Endothelial cell of umbilical vein (primary cell): Measurements from ENCODE around the gene CALD1. TPM values are rescaled to one million over a fixed set of nuclear protein-coding genes. Genes with fewer than 3 reads are reported as not detected.
A peak's percentile ranks its signal among the peaks of the same experiment; 100 is the strongest.

Experiments
- BruUV-seq: library from RNA; stranded (reverse); fragments of 400-500 nt; replicated peaks from 2 replicates; lab custom pipeline; 2021; lab: Mats Ljungman, UMichigan
- CTCF ChIA-PET: fragments of 300-600, 350-600 bp; sonication (Branson Sonifier 250); formaldehyde crosslinking; loops from one replicate; lab custom pipeline; 2021; ENCODE audit warnings: antibody characterized with exemption, inconsistent platforms; lab: Charles Lee
- POLR2A ChIA-PET: fragments of 300-600, 350-600 bp; sonication (Branson Sonifier 250); formaldehyde crosslinking; loops from one replicate; lab custom pipeline; 2021; ENCODE audit warnings: antibody characterized with exemption, inconsistent platforms; lab: Charles Lee
- DNase-seq: peaks from one replicate; pipeline ENCODE4 v3.0.0-alpha.2; 2011; ENCODE audit warnings: low read depth, low spot score
- FAIRE-seq: peaks from 2 replicates; lab custom pipeline; 2011; peaks lifted over from hg19 to GRCh38; lab: Jason Lieb, UNC
- H2AFZ ChIP-seq: 2 replicates; pipeline ENCODE4 v1.6.0; 2012; ENCODE audit warnings: low read depth, low read length, control low read depth, inconsistent platforms
- H3K27ac ChIP-seq: 2 replicates; pipeline ENCODE4 v1.5.1; 2011; ENCODE audit warnings: low read depth, mild to moderate bottlenecking, control low read depth, low read length, moderate library complexity; ENCODE audit not compliant: insufficient read depth
- H3K27me3 ChIP-seq, 2 experiments: 2 replicates each; pipeline versions ENCODE4 v1.6.0 to v1.6.1; 2011; ENCODE audit warnings: low read length in 2 of 2, mixed read lengths in 1 of 2; ENCODE audit not compliant: control insufficient read depth in 2 of 2, insufficient read depth in 2 of 2
- H3K36me3 ChIP-seq, 2 experiments: 2 replicates in 1 of 2; 3 replicates in 1 of 2; pipeline ENCODE4 v1.5.1; 2011; ENCODE audit warnings: low read length in 2 of 2, mild to moderate bottlenecking in 1 of 2, moderate library complexity in 1 of 2; ENCODE audit not compliant: control insufficient read depth in 2 of 2, insufficient read depth in 2 of 2; ENCODE audit errors: extremely low read depth in 1 of 2
- H3K4me1 ChIP-seq: 3 replicates; pipeline ENCODE4 v1.5.1; 2011; ENCODE audit warnings: mild to moderate bottlenecking, low read length; ENCODE audit not compliant: control insufficient read depth, insufficient read depth; ENCODE audit errors: extremely low read depth
- H3K4me2 ChIP-seq: 2 replicates; pipeline ENCODE4 v1.6.1; 2011; ENCODE audit warnings: low read length, control low read depth, mixed read lengths; ENCODE audit not compliant: insufficient read depth
- H3K4me3 ChIP-seq, 3 experiments: fragments of 200-600 bp in 1 of 3; sonication (generic), shearing (Covaris generic) in 1 of 3; replicated peaks in 1 of 3; 2 replicates each; pipeline ENCODE4 v1.5.1; 2011 to 2016; ENCODE audit warnings: control low read depth in 3 of 3, low read length in 3 of 3, mild to moderate bottlenecking in 2 of 3, inconsistent platforms in 1 of 3, low read depth in 1 of 3, moderate library complexity in 1 of 3; ENCODE audit not compliant: insufficient read depth in 1 of 3
- H3K79me2 ChIP-seq: 2 replicates; pipeline ENCODE4 v1.6.0; 2012; ENCODE audit warnings: low read length, inconsistent platforms; ENCODE audit not compliant: control insufficient read depth, insufficient read depth
- H3K9ac ChIP-seq: replicated peaks from 2 replicates; pipeline ENCODE3; 2011; ENCODE audit warnings: low read length, control low read depth; ENCODE audit not compliant: insufficient read depth; ENCODE audit errors: extremely low read depth
- H3K9me1 ChIP-seq: replicated peaks from 3 replicates; pipeline ENCODE4 v1.6.0; 2011; ENCODE audit warnings: mild to moderate bottlenecking, low read length; ENCODE audit not compliant: control insufficient read depth, insufficient read depth; ENCODE audit errors: extremely low read depth
- H3K9me3 ChIP-seq: replicated peaks from 2 replicates; pipeline ENCODE4 v1.5.1; 2012; ENCODE audit warnings: low read length, inconsistent platforms; ENCODE audit not compliant: control insufficient read depth, insufficient read depth
- H4K20me1 ChIP-seq: replicated peaks from 2 replicates; pipeline ENCODE3; 2011; ENCODE audit warnings: mild to moderate bottlenecking, low read length; ENCODE audit not compliant: control insufficient read depth, insufficient read depth; ENCODE audit errors: extremely low read depth
- CTCF ChIP-seq, 2 donors: IDR thresholded peaks; 1 replicate in 1 of 2; 2 replicates in 1 of 2; pipeline ENCODE4 v1.5.1; 2011; ENCODE audit warnings: low read length in 2 of 2, mild to moderate bottlenecking in 2 of 2, moderate library complexity in 2 of 2, control low read depth in 1 of 2, inconsistent platforms in 1 of 2, low read depth in 1 of 2; ENCODE audit not compliant: insufficient read depth in 1 of 2; ENCODE audit errors: extremely low read depth in 1 of 2
- EZH2 ChIP-seq: IDR thresholded peaks from 2 replicates; pipeline ENCODE4 v1.6.1; 2012; ENCODE audit warnings: borderline replicate concordance, low read depth, mild to moderate bottlenecking, moderate library complexity, low read length, inconsistent platforms; ENCODE audit not compliant: severe bottlenecking
- FOS ChIP-seq: IDR thresholded peaks from 2 replicates; pipeline ENCODE4 v1.6.1; 2011; ENCODE audit warnings: mild to moderate bottlenecking, low read length, moderate library complexity, borderline replicate concordance; ENCODE audit not compliant: insufficient read depth
- GATA2 ChIP-seq: IDR thresholded peaks from 2 replicates; pipeline ENCODE4 v1.7.0; 2011; ENCODE audit warnings: low read depth, mild to moderate bottlenecking, moderate library complexity, mixed read lengths, low read length; ENCODE audit not compliant: insufficient read length, insufficient read depth
- JUN ChIP-seq: IDR thresholded peaks from 2 replicates; pipeline ENCODE4 v1.6.1; 2011; ENCODE audit warnings: borderline replicate concordance, low read depth; ENCODE audit not compliant: insufficient read length, insufficient read depth
- MAX ChIP-seq: IDR thresholded peaks from 2 replicates; pipeline ENCODE4 v1.6.1; 2011; ENCODE audit not compliant: insufficient read depth, insufficient read length
- MYC ChIP-seq: IDR thresholded peaks from one replicate; pipeline ENCODE4 v1.6.1; 2011; ENCODE audit warnings: mild to moderate bottlenecking, low read depth, low read length
- POLR2A ChIP-seq: IDR thresholded peaks from 2 replicates; pipeline ENCODE4 v1.6.1; 2012; ENCODE audit warnings: low read depth, mild to moderate bottlenecking, control low read depth, low read length
- POLR2AphosphoS5 ChIP-seq: IDR thresholded peaks from 2 replicates; pipeline ENCODE4 v1.6.1; 2012; ENCODE audit warnings: low read depth, mild to moderate bottlenecking, control low read depth, low read length, moderate library complexity; ENCODE audit not compliant: insufficient read depth
- dilution Hi-C: fragments of 300-500 bp; cut with MboI; formaldehyde crosslinking; loops from one replicate; pipeline ENCODE4 v1.15.0; 2019; ENCODE audit warnings: low sequenced_read_pairs; ENCODE audit not compliant: extremely low pct_ligation_motif_present
- intact Hi-C: fragments of 100-400 bp; cut with micrococcal nuclease; formaldehyde crosslinking; loops from one replicate; pipeline ENCODE4 v1.10.0; 2022
- polyA plus RNA-seq, 4 experiments: library from polyadenylated mRNA; depleted of rRNA in 3 of 4; stranded (reverse) in 3 of 4; unstranded in 1 of 4; fragments of >200 nt; gene quantifications; 2 replicates each; pipeline versions ENCODE4 v1.2.1 to v1.2.3, GENCODE V29; 2011 to 2012; ENCODE audit warnings: missing spikeins in 1 of 4
- total RNA-seq: library from RNA; stranded (reverse); gene quantifications from 2 replicates; pipeline ENCODE4 v1.2.3, GENCODE V29; 2021

Gene CALD1
- total and polyA plus RNA-seq, 2 donors (not counting 3 experiments of a cell fraction or from before 2014, with no cell fraction given), result 136 to 307 TPM

- Histone ChIP-seq H3K9me1 (no peaks in the 10 kb centered on the region), H4K20me1 (no peaks in the 10 kb centered on the region), H3K36me3 (peaks cover 34 to 36% of the 10 kb centered on the region in 2 experiments), H3K4me1 (peaks cover 5% of the 10 kb centered on the region), H3K27me3 (no peaks in the 10 kb centered on the region), H2AFZ (no peak overlapping the region), H3K9me3 (no peaks in the 10 kb centered on the region), H3K27ac (no peak overlapping the region), H3K79me2 (no peaks in the 10 kb centered on the region), H3K9ac (no peak overlapping the region), H3K4me3 (no peak overlapping the region), H3K4me2 (no peak overlapping the region)
- TF ChIP-seq POLR2AphosphoS5 (no peak), FOS (no peak), CTCF (IDR thresholded peaks at IDR 0.05; ENCODE audit: extremely low read depth in 1 of 2, insufficient read depth in 1 of 2, low read depth in 1 of 2, low read length in 2 of 2) (no peak), MAX (no peak), POLR2A (no peak), GATA2 (no peak), EZH2 (no peak), MYC (no peak), JUN (no peak)
- dilution Hi-C loops, result no loop called here
- CTCF ChIA-PET, result interaction anchor here (1.0 kb wide), 1 partner anchor 503 kb away, joined by 3 read pairs; no protein-coding TSS in a partner anchor
- DNase-seq (no peak), FAIRE-seq (peak; percentile 40)
- BruUV-seq, result no TSS peak
- POLR2A ChIA-PET, result no interaction called here
- intact Hi-C loops, result no loop called here
These were observed 156.3 kb downstream of the CALD1 start for GRCh38 chr7:134935701-134936100.
